Subcutaneous adipose tissue (tissue), 4 donors: ENCODE results near the gene GPR146. TPM values are rescaled to one million over a fixed set of nuclear protein-coding genes. Genes with fewer than 3 reads are reported as not detected.

ENCODE experiments used
- CTCF ChIP-seq: fragments of 450-650 bp; IDR thresholded peaks from one replicate; pipeline ENCODE4 v1.5.1; 2016; ENCODE audit warnings: low read depth, mild to moderate bottlenecking, control low read depth, antibody characterized with exemption, moderate library complexity
- total RNA-seq, 4 donors: library from RNA; depleted of rRNA; stranded (reverse); fragments of >200 nt; gene quantifications; one replicate each; pipeline ENCODE4 v1.1.0, GENCODE V29; 2016

The GPR146 gene
- total RNA-seq, 4 donors from 2014 or later: 44.0 to 145 (median 61.4) TPM

- TF ChIP-seq CTCF: no peak
These were observed 1.9 kb upstream of the GPR146 start for GRCh38 chr7:1042492-1042833.

GRCh38 chr7:1043552-1044188 is 676 bp upstream of the GPR146 start:
- TF ChIP-seq CTCF: no peak

- TF ChIP-seq CTCF: no peak
These were observed 1.0 kb downstream of the GPR146 start for GRCh38 chr7:1045069-1046063.

GRCh38 chr7:1046722-1047679 is 2.7 kb downstream of the GPR146 start:
- TF ChIP-seq CTCF: no peak

GRCh38 chr7:1049006-1049741 is 4.8 kb downstream of the GPR146 start:
- no peak for TF ChIP-seq CTCF

GRCh38 chr7:1049801-1050200 is 5.5 kb downstream of the GPR146 start:
- TF ChIP-seq CTCF: no peak
